Measurements from ENCODE around the gene VANGL2. TPM values are rescaled to one million over a fixed set of nuclear protein-coding genes. Genes with fewer than 3 reads are reported as not detected.
A peak's percentile ranks its signal among the peaks of the same experiment; 100 is the strongest.

Gene VANGL2
- total RNA-seq (not detected), total RNA-seq (0 to 0.61 (median 0.07) reads per million in 172 experiments)
- 0.08 TPM for polyA plus RNA-seq (2013, experiment 1 of 2)
- 0.23 TPM for polyA plus RNA-seq (2013, experiment 2 of 2)

DNA sequence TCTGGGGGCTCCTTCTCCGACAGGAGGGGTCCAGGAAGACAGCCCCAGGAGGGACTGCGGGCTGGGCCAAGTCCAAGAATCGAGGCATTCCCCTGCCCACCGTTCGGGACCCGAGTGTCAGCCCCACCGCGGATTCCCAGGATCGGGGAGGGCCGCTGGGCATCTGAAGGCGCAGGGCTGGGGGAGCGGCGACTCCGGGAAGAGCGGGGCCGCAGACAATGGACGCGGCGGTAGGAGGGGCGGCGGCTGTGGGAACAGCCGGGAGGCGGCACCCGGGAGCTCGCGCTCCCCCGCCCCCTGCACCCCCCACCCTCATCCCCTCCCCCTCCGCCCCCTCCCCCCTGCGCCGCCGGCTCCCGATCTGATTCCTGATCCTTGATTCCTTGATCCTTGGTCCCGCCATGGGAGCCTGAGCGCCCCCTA, at the start of gene VANGL2:
VANGL2 (plus strand) TSS at position 342 of the 423 bp plus-strand sequence. CDS start 15,274 bp downstream, outside the sequence.
- Mint-ChIP-seq H3K36me3 (ENCODE audit: low read depth) (no peaks in the 10 kb centered on the region), H3K27me3 (peaks cover 43% of the 10 kb centered on the region), H3K4me3 (peak within 1 kb of the TSS; percentile 71), H3K9me3 (no peaks in the 10 kb centered on the region), H3K4me1 (ENCODE audit: low read depth) (peaks cover 9% of the 10 kb centered on the region), H3K27ac (no peak within 1 kb of the TSS)
- no peak within 1 kb of the TSS for H3K27ac ChIP-seq (ENCODE audit: low read depth in 1 of 2, low read length in 2 of 2)
- H3K9me3 ChIP-seq (ENCODE audit: control insufficient read depth in 1 of 2, insufficient read depth in 1 of 2, low read length in 2 of 2): no peaks in the 10 kb centered on the region
- ChIA-PET CTCF (no interaction called here), POLR2A (no interaction called here)
- TF ChIP-seq, protein P1, sequence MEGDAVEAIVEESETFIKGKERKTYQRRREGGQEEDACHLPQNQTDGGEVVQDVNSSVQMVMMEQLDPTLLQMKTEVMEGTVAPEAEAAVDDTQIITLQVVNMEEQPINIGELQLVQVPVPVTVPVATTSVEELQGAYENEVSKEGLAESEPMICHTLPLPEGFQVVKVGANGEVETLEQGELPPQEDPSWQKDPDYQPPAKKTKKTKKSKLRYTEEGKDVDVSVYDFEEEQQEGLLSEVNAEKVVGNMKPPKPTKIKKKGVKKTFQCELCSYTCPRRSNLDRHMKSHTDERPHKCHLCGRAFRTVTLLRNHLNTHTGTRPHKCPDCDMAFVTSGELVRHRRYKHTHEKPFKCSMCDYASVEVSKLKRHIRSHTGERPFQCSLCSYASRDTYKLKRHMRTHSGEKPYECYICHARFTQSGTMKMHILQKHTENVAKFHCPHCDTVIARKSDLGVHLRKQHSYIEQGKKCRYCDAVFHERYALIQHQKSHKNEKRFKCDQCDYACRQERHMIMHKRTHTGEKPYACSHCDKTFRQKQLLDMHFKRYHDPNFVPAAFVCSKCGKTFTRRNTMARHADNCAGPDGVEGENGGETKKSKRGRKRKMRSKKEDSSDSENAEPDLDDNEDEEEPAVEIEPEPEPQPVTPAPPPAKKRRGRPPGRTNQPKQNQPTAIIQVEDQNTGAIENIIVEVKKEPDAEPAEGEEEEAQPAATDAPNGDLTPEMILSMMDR (IDR thresholded peaks at IDR 0.05): no peak
- peak within 1 kb of the TSS; percentile 44 for H3K4me3 ChIP-seq (ENCODE audit: low read length)
- H3K27me3 ChIP-seq (ENCODE audit: control insufficient read depth in 1 of 2, insufficient read depth in 2 of 2, low read length in 2 of 2): peaks cover 17 to 26% of the 10 kb centered on the region in 2 experiments
- peaks cover 15% of the 10 kb centered on the region for H3K4me1 ChIP-seq (ENCODE audit: insufficient read depth, low read length)
- intact Hi-C loops (cut with DNase I, micrococcal nuclease): no loop called here
- no peaks in the 10 kb centered on the region for H3K36me3 ChIP-seq (ENCODE audit: insufficient read depth, low read length)
- DNase-seq: peak; percentile 16 to 66 (median 32)
- peak; percentile 65 for ATAC-seq (ENCODE audit: poor library complexity)

DNA sequence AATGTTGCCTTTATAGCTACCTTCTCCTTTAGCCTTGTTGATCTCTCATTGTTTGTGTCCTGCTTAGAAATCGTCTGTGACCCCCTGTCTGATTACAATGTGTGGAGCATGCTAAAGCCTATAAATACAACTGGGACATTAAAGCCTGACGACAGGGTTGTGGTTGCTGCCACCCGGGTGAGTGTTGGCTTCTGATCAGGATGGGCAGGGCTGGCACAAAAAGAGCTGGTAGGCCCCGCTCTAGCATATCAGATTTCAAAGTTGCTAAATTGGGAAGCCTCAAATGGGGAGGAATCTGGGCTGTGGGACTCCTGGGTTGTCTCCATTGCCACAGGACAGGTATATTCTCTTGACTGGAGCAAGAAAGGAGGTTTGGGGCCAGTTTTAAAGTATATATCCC, 48.7 kb upstream of the VANGL2 start:
- H3K36me3 Mint-ChIP-seq (ENCODE audit: low read depth): peaks cover 95% of the 10 kb centered on the region
- Histone ChIP-seq H3K9me3 (ENCODE audit: control insufficient read depth in 1 of 2, insufficient read depth in 1 of 2, low read length in 2 of 2) (no peaks in the 10 kb centered on the region), H3K4me1 (ENCODE audit: insufficient read depth, low read length) (no peaks in the 10 kb centered on the region), H3K27ac (ENCODE audit: low read depth in 1 of 2, low read length in 2 of 2) (no peak overlapping the region), H3K27me3 (ENCODE audit: control insufficient read depth in 1 of 2, insufficient read depth in 2 of 2, low read length in 2 of 2) (no peaks in the 10 kb centered on the region), H3K36me3 (ENCODE audit: insufficient read depth, low read length) (peaks cover 99% of the 10 kb centered on the region), H3K4me3 (ENCODE audit: low read length) (no peak overlapping the region)
- peaks cover 10% of the 10 kb centered on the region for H3K4me1 Mint-ChIP-seq (ENCODE audit: low read depth)
- ChIA-PET CTCF (no interaction called here), POLR2A (no interaction called here)
- TF ChIP-seq, protein P1 (IDR thresholded peaks at IDR 0.05): no peak
- H3K27me3 Mint-ChIP-seq: no peaks in the 10 kb centered on the region
- H3K27ac Mint-ChIP-seq: no peak overlapping the region
- intact Hi-C loops (cut with DNase I, micrococcal nuclease): no loop called here
- H3K9me3 Mint-ChIP-seq: no peaks in the 10 kb centered on the region
- DNase-seq: no peak
- H3K4me3 Mint-ChIP-seq: no peak overlapping the region
- ATAC-seq (ENCODE audit: poor library complexity): no peak

DNA sequence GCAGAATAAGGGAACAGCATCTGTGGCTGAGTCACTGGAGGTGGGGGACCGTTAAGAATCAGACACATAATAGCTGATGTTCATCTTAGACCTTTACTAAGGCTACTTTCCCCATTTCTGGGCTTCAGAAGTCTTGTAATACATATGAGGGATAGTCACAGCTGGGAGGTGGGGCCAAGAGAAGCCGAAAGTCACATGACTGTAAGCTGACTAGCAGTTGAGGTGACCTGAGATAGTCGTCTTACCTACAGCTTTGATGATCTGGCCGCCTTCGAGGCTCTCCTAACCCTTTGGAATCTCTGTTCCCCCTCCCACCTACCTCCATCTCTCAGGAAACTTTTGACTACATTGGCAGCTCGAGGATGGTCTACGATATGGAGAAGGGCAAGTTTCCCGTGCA, 47.8 kb upstream of the VANGL2 start:
- Mint-ChIP-seq H3K27ac (no peak overlapping the region), H3K9me3 (no peaks in the 10 kb centered on the region), H3K36me3 (ENCODE audit: low read depth) (peaks cover 98% of the 10 kb centered on the region), H3K27me3 (no peaks in the 10 kb centered on the region), H3K4me1 (ENCODE audit: low read depth) (peaks cover 3% of the 10 kb centered on the region), H3K4me3 (no peak overlapping the region)
- no peaks in the 10 kb centered on the region for H3K9me3 ChIP-seq (ENCODE audit: control insufficient read depth in 1 of 2, insufficient read depth in 1 of 2, low read length in 2 of 2)
- H3K4me1 ChIP-seq (ENCODE audit: insufficient read depth, low read length): no peaks in the 10 kb centered on the region
- intact Hi-C loops (cut with DNase I, micrococcal nuclease): no loop called here
- TF ChIP-seq, protein P1 (IDR thresholded peaks at IDR 0.05): no peak
- no peak overlapping the region for H3K4me3 ChIP-seq (ENCODE audit: low read length)
- ATAC-seq (ENCODE audit: poor library complexity): no peak
- POLR2A ChIA-PET: interaction anchor here (0.6 kb wide), 1 partner anchor 416 kb away, joined by 3 read pairs; no protein-coding TSS in a partner anchor
- no peak overlapping the region for H3K27ac ChIP-seq (ENCODE audit: low read depth in 1 of 2, low read length in 2 of 2)
- no peaks in the 10 kb centered on the region for H3K27me3 ChIP-seq (ENCODE audit: control insufficient read depth in 1 of 2, insufficient read depth in 2 of 2, low read length in 2 of 2)
- DNase-seq: no peak
- CTCF ChIA-PET: no interaction called here
- peaks cover 99% of the 10 kb centered on the region for H3K36me3 ChIP-seq (ENCODE audit: insufficient read depth, low read length)
